Hepatocyte (in vitro differentiated cells): Measurements from ENCODE around the gene BAG1. TPM values are rescaled to one million over a fixed set of nuclear protein-coding genes. Genes with fewer than 3 reads are reported as not detected.
A peak's percentile ranks its signal among the peaks of the same experiment; 100 is the strongest.

ENCODE experiments used
- DNase-seq: peaks from one replicate; pipeline ENCODE4 v3.0.0-alpha.2; 2016; ENCODE audit warnings: low spot score
- H2AFZ ChIP-seq: fragments of 200-600 bp; sonication (generic); 2 replicates; pipeline ENCODE4 v1.6.0; 2016; ENCODE audit warnings: antibody characterized with exemption, mild to moderate bottlenecking
- H3K27ac ChIP-seq: fragments of 200-600 bp; sonication (generic); 2 replicates; pipeline ENCODE4 v1.5.1; 2016; ENCODE audit warnings: mild to moderate bottlenecking
- H3K27me3 ChIP-seq: fragments of 200-600 bp; sonication (generic); 2 replicates; pipeline ENCODE4 v1.6.1; 2016
- H3K36me3 ChIP-seq: fragments of 200-600 bp; sonication (generic); replicated peaks from 2 replicates; pipeline ENCODE4 v1.5.1; 2016; ENCODE audit warnings: low read depth; ENCODE audit not compliant: insufficient read depth
- H3K4me1 ChIP-seq: fragments of 200-600 bp; sonication (generic); 2 replicates; pipeline ENCODE4 v1.5.1; 2016; ENCODE audit warnings: mild to moderate bottlenecking, moderate library complexity; ENCODE audit not compliant: insufficient read depth
- H3K4me2 ChIP-seq: fragments of 200-600 bp; sonication (generic); 2 replicates; pipeline ENCODE4 v1.6.0; 2016
- H3K4me3 ChIP-seq: fragments of 200-600 bp; sonication (generic); 2 replicates; pipeline ENCODE4 v1.5.1; 2016; ENCODE audit warnings: mild to moderate bottlenecking
- H3K79me2 ChIP-seq: fragments of 200-600 bp; sonication (generic); 2 replicates; pipeline ENCODE4 v1.6.0; 2017; ENCODE audit warnings: mild to moderate bottlenecking
- H3K9me2 ChIP-seq: fragments of 200-600 bp; sonication (generic); replicated peaks from 2 replicates; pipeline ENCODE4 v1.6.0; 2017; ENCODE audit warnings: mild to moderate bottlenecking; ENCODE audit not compliant: insufficient read depth
- H3K9me3 ChIP-seq: fragments of 200-600 bp; sonication (generic); 2 replicates; pipeline ENCODE4 v1.5.1; 2016; ENCODE audit warnings: low read depth, mild to moderate bottlenecking
- H4K20me1 ChIP-seq: fragments of 200-600 bp; sonication (generic); 2 replicates; pipeline ENCODE4 v1.6.0; 2016; ENCODE audit warnings: mild to moderate bottlenecking; ENCODE audit not compliant: insufficient read depth, poor library complexity, severe bottlenecking
- EZH2 ChIP-seq: fragments of 200-600 bp; sonication (generic); IDR thresholded peaks from 2 replicates; pipeline ENCODE4 v1.6.1; 2016; ENCODE audit warnings: antibody characterized with exemption, mild to moderate bottlenecking, borderline replicate concordance
- EZH2phosphoT487 ChIP-seq: fragments of 200-600 bp; sonication (generic); IDR thresholded peaks from one replicate; pipeline ENCODE4 v1.6.1; 2018; ENCODE audit warnings: antibody characterized with exemption, mild to moderate bottlenecking, low read depth, moderate library complexity; ENCODE audit not compliant: unreplicated experiment, severe bottlenecking
- WGBS: methylation state at CpG from one replicate; pipeline ENCODE4 v1.1.6; 2016; ENCODE audit warnings: low lambda C conversion rate; ENCODE audit errors: missing lambda C conversion rate; 5-methylcytosine and 5-hydroxymethylcytosine counted together
- polyA plus RNA-seq: library from polyadenylated mRNA; unstranded; fragments of >200 nt; fragmentation: Nextera tagmentation; extraction: Ambion mirVana; gene quantifications from 2 replicates; pipeline ENCODE4 v1.2.1, GENCODE V29; 2016
- total RNA-seq: library from RNA; depleted of rRNA; stranded (reverse); fragments of >200 nt; gene quantifications from 2 replicates; pipeline ENCODE4 v1.2.3, GENCODE V29; 2014
- TF ChIP-seq, protein P1 (sequence below): fragments of 200-600 bp; sonication (generic); IDR thresholded peaks from 2 replicates; pipeline ENCODE4 v1.5.1; 2016; ENCODE audit warnings: antibody characterized with exemption, mild to moderate bottlenecking; ENCODE audit not compliant: poor library complexity

Gene BAG1
- total and polyA plus RNA-seq, 2 experiments from 2014 or later, result 78.5 to 103 TPM

DNA sequence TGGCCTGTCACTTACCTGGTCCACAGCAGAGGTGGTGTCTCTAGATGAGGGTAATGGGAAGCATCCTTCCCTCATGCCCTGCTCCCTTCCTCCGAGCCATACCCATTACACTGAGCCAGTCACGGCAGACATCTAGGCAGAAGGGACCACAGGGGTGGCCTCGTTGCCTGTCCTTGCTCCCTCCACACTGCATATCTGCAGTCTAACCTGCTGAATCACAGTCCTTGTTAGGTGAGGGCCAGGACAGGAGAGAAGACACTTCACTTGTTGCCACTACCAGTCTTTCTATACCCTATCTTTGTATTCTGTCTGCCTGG lies 43.0 kb downstream of the BAG1 start:
- no peaks in the 10 kb centered on the region for H3K27me3 ChIP-seq
- no peaks in the 10 kb centered on the region for H4K20me1 ChIP-seq
- H3K79me2 ChIP-seq, result no peaks in the 10 kb centered on the region
- H3K9me2 ChIP-seq, result no peaks in the 10 kb centered on the region
- TF ChIP-seq, protein P1, sequence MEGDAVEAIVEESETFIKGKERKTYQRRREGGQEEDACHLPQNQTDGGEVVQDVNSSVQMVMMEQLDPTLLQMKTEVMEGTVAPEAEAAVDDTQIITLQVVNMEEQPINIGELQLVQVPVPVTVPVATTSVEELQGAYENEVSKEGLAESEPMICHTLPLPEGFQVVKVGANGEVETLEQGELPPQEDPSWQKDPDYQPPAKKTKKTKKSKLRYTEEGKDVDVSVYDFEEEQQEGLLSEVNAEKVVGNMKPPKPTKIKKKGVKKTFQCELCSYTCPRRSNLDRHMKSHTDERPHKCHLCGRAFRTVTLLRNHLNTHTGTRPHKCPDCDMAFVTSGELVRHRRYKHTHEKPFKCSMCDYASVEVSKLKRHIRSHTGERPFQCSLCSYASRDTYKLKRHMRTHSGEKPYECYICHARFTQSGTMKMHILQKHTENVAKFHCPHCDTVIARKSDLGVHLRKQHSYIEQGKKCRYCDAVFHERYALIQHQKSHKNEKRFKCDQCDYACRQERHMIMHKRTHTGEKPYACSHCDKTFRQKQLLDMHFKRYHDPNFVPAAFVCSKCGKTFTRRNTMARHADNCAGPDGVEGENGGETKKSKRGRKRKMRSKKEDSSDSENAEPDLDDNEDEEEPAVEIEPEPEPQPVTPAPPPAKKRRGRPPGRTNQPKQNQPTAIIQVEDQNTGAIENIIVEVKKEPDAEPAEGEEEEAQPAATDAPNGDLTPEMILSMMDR, result no peak
- TF ChIP-seq EZH2 (no peak), EZH2phosphoT487 (no peak)
- no peak overlapping the region for H3K27ac ChIP-seq
- no peaks in the 10 kb centered on the region for H3K36me3 ChIP-seq
- WGBS, result 90% methylated on average over 3 of the region's 3 CpGs
- H2AFZ ChIP-seq, result no peak overlapping the region
- peaks cover 4% of the 10 kb centered on the region for H3K4me1 ChIP-seq
- no peak for DNase-seq
- H3K4me3 ChIP-seq, result no peak overlapping the region
- H3K9me3 ChIP-seq, result no peaks in the 10 kb centered on the region
- H3K4me2 ChIP-seq, result no peak overlapping the region

DNA sequence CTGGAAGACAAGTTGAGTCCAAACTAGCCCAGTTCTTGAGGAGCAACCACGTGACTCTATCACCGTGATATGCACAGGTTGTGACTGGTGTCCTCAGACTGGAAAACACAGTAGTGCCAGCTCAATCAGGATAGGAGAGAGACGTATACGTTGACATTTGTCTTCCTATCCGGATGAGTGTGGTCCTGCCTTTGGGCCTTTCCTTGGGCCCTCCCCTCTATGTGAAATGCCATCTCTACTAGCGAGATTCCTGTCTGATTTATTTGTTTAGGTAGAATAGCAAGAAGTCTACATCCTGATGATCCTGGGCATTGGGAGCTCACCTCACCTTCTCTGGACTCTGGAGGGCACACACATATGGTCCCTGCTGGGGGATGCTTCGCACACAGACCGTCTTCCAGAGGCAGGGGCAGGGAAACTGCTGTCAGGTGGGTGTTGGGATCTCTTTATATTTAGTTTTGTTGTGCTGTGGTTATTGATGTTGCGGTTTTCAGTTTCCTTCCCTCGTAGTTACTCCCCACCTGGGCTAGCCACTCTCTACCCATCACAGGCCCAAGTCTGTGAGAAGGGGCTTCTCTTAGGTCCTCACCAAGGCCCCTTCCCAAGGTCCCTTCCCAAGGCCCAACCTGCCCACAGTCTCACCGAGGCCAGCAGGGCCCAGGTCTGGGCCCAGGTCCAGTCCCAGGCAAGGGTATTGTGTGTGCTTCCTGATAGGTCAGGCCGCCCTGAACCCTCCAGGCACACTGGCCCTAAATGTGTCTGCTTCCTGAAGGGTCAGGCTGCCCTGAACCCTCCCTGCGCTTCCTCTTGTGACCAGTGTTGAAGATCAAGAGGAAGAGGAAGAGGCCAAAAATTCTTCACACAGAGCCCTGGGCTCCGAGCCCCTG lies 43.6 kb downstream of the BAG1 start:
- Histone ChIP-seq H3K4me1 (peaks cover 4% of the 10 kb centered on the region), H3K27ac (no peak overlapping the region), H3K9me3 (no peaks in the 10 kb centered on the region), H3K4me2 (no peak overlapping the region), H3K27me3 (no peaks in the 10 kb centered on the region), H2AFZ (no peak overlapping the region), H3K9me2 (no peaks in the 10 kb centered on the region), H3K36me3 (no peaks in the 10 kb centered on the region), H4K20me1 (no peaks in the 10 kb centered on the region), H3K4me3 (no peak overlapping the region), H3K79me2 (no peaks in the 10 kb centered on the region)
- TF ChIP-seq EZH2 (no peak), EZH2phosphoT487 (no peak)
- TF ChIP-seq, protein P1, result no peak
- DNase-seq, result no peak
- WGBS, result 86% methylated on average over 14 of the region's 14 CpGs

GRCh38 chr9:33211695-33212393 lies 52.7 kb downstream of the BAG1 start:
- Histone ChIP-seq H3K27me3 (no peaks in the 10 kb centered on the region), H3K9me2 (no peaks in the 10 kb centered on the region), H3K4me2 (peak overlapping the region; percentile 46), H3K4me1 (peaks cover 6% of the 10 kb centered on the region), H3K27ac (peak overlapping the region; percentile 79), H4K20me1 (no peaks in the 10 kb centered on the region), H3K4me3 (no peak overlapping the region), H3K9me3 (no peaks in the 10 kb centered on the region), H2AFZ (no peak overlapping the region), H3K36me3 (no peaks in the 10 kb centered on the region), H3K79me2 (no peaks in the 10 kb centered on the region)
- 25% methylated on average over 3 of the region's 3 CpGs for WGBS
- TF ChIP-seq EZH2phosphoT487 (no peak), EZH2 (no peak)
- TF ChIP-seq, protein P1, result peak; percentile 3
- peak; percentile 73 for DNase-seq
